Stomach (tissue), 9 donors: ENCODE data around the gene PKP1. TPM values are rescaled to one million over a fixed set of nuclear protein-coding genes. Genes with fewer than 3 reads are reported as not detected.

Experiments
- DNase-seq, 2 donors: peaks; one replicate each; pipeline versions ENCODE4 v3.0.0 to v3.0.0-alpha.2; 2013 to 2019
- H3K27ac ChIP-seq, 5 donors: fragments of 200-600 bp in 4 of 5; sonication (generic) in 4 of 5; one replicate each; pipeline ENCODE4 v1.5.1; 2013 to 2019; ENCODE audit warnings: mild to moderate bottlenecking in 1 of 5, moderate library complexity in 1 of 5
- H3K27me3 ChIP-seq, 3 donors: fragments of 200-600 bp; sonication (generic); one replicate each; pipeline ENCODE4 v1.5.1; 2017 to 2019; ENCODE audit warnings: mixed run types in 1 of 3
- H3K36me3 ChIP-seq, 4 donors: fragments of 200-600 bp; sonication (generic); 1 replicate in 3 of 4; 2 replicates in 1 of 4; pipeline ENCODE4 v1.5.1; 2016 to 2019
- H3K4me1 ChIP-seq, 4 donors: fragments of 200-600 bp; sonication (generic); one replicate each; pipeline ENCODE4 v1.5.1; 2016 to 2019
- H3K4me3 ChIP-seq, 4 donors: fragments of 200-600 bp; sonication (generic) in 3 of 4; one replicate each; pipeline ENCODE4 v1.5.1; 2016 to 2019; ENCODE audit warnings: mild to moderate bottlenecking in 1 of 4
- H3K9me3 ChIP-seq, 4 donors: fragments of 200-600 bp; sonication (generic); one replicate each; pipeline ENCODE4 v1.5.1; 2016 to 2019
- CTCF ChIP-seq, 7 experiments: fragments of 450-650 bp in 4 of 7; fragments of 200-600 bp in 3 of 7; sonication (generic) in 3 of 7; IDR thresholded peaks; one replicate each; pipeline ENCODE4 v1.5.1; 2016 to 2019; ENCODE audit warnings: antibody characterized with exemption in 7 of 7, control low read depth in 2 of 7, mild to moderate bottlenecking in 1 of 7
- EP300 ChIP-seq: sonication (generic); formaldehyde crosslinking; IDR thresholded peaks from one replicate; pipeline ENCODE4 v1.6.1; 2017; ENCODE audit warnings: antibody characterized with exemption
- POLR2A ChIP-seq, 4 donors: fragments of 450-650 bp; IDR thresholded peaks; one replicate each; pipeline ENCODE4 v1.6.1; 2016; ENCODE audit warnings: antibody characterized with exemption in 4 of 4, control low read depth in 2 of 4, mild to moderate bottlenecking in 1 of 4, moderate library complexity in 1 of 4
- POLR2AphosphoS5 ChIP-seq, 3 donors: sonication (generic); formaldehyde crosslinking; IDR thresholded peaks; one replicate each; pipeline ENCODE4 v1.6.1; 2016; ENCODE audit warnings: antibody characterized with exemption in 3 of 3
- WGBS, 5 donors: extraction: QIAGEN DNeasy Blood & Tissue Kit in 3 of 5; methylation state at CpG; one replicate each; pipeline versions ENCODE4 v1.1.5 to v1.1.7; 2013 to 2018; 5-methylcytosine and 5-hydroxymethylcytosine counted together
- intact Hi-C: fragments of 100-400 bp; cut with DNase I; formaldehyde crosslinking; loops from one replicate; pipeline ENCODE4 v1.15.1; 2023; ENCODE audit warnings: low total_unique reads
- polyA plus RNA-seq, 3 donors: library from polyadenylated mRNA; stranded (reverse); fragments of 200-250 nt; gene quantifications; one replicate each; pipeline ENCODE4 v1.2.3, GENCODE V29; 2013
- total RNA-seq, 5 donors: library from RNA; depleted of rRNA; stranded (reverse); fragments of >200 nt; gene quantifications; one replicate each; pipeline versions ENCODE4 v1.1.0 to v1.2.3, GENCODE V29; 2014 to 2016
- donor health status: healthy with polysubstance abuse.
- donor health status: Bipolar disorder and iron deficiency.
- donor health status: healthy.

The PKP1 gene
- total and polyA plus RNA-seq, 8 donors, result under 0.01 to 42.2 (median 0.40) TPM; not detected in 2

- Histone ChIP-seq H3K36me3 (no peaks in the 10 kb centered on the region), H3K4me3 (no peak overlapping the region), H3K4me1 (no peaks in the 10 kb centered on the region), H3K9me3 (no peaks in the 10 kb centered on the region), H3K27ac (no peak overlapping the region), H3K27me3 (peaks cover 0 to 56% (median 14%) of the 10 kb centered on the region in 3 donors)
- 75 to 90% (median 82%) methylated on average over 8 to 11 of the region's 11 CpGs for WGBS, 5 donors
- TF ChIP-seq POLR2A (IDR thresholded peaks at IDR 0.05), result no peak
- TF ChIP-seq CTCF (IDR thresholded peaks at IDR 0.05), result no peak
- no peak for TF ChIP-seq POLR2AphosphoS5 (IDR thresholded peaks at IDR 0.05)
- TF ChIP-seq EP300, result no peak
- DNase-seq, result no peak
- intact Hi-C loops, result no loop called here
Observed at GRCh38 chr1:201365251-201365650, 81.9 kb downstream of the PKP1 start.

GRCh38 chr1:201366696-201367095 is 83.4 kb downstream of the PKP1 start:
- 66 to 80% (median 74%) methylated on average over 7 of the region's 7 CpGs for WGBS, 5 donors
- no peak for TF ChIP-seq EP300
- TF ChIP-seq POLR2AphosphoS5 (IDR thresholded peaks at IDR 0.05), result no peak
- no peak for TF ChIP-seq CTCF (IDR thresholded peaks at IDR 0.05)
- no peak for TF ChIP-seq POLR2A (IDR thresholded peaks at IDR 0.05)
- Histone ChIP-seq H3K4me3 (no peak overlapping the region), H3K36me3 (no peaks in the 10 kb centered on the region), H3K27me3 (peaks cover 0 to 64% (median 15%) of the 10 kb centered on the region in 3 donors), H3K27ac (no peak overlapping the region), H3K4me1 (no peaks in the 10 kb centered on the region), H3K9me3 (no peaks in the 10 kb centered on the region)
- no peak for DNase-seq
- intact Hi-C loops, result no loop called here

DNA sequence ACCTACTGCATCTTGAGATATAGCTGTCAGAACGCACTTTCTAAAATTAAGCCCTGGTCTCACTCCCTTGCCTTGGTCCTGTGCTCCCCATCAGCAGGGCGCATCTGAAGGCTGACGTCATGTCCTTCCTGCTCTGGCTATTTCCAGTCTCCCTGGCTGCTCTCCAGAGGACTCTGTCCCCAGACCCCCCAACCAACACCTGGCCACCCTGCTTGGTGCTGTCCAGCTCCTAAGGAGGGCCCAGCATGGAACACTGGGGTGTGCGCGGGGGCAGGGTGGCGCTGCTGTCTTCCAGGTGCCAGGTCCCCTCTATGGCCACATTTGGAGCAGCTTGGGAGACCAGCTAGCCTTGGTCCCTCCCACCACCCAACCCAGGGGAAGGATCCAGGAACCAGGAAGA is 85.9 kb downstream of the PKP1 start:
- H3K4me3 ChIP-seq, result no peak overlapping the region
- DNase-seq, result no peak
- WGBS, 5 donors, result 50 to 80% (median 71%) methylated on average over 3 to 6 of the region's 6 CpGs
- intact Hi-C loops, result no loop called here
- no peaks in the 10 kb centered on the region for H3K36me3 ChIP-seq
- no peaks in the 10 kb centered on the region for H3K9me3 ChIP-seq
- no peaks in the 10 kb centered on the region for H3K4me1 ChIP-seq
- TF ChIP-seq EP300, result no peak
- H3K27me3 ChIP-seq, result peaks cover 0 to 73% (median 33%) of the 10 kb centered on the region in 3 donors
- no peak overlapping the region for H3K27ac ChIP-seq

- H3K36me3 ChIP-seq, result no peaks in the 10 kb centered on the region
- H3K27ac ChIP-seq, result no peak overlapping the region
- no peak for DNase-seq
- WGBS, 5 donors, result 47 to 66% (median 65%) methylated on average over 3 of the region's 3 CpGs
- intact Hi-C loops, result no loop called here
- no peaks in the 10 kb centered on the region for H3K4me1 ChIP-seq
- no peak overlapping the region for H3K4me3 ChIP-seq
- no peaks in the 10 kb centered on the region for H3K9me3 ChIP-seq
- peaks cover 0 to 82% (median 33%) of the 10 kb centered on the region in 3 donors for H3K27me3 ChIP-seq
- TF ChIP-seq POLR2AphosphoS5 (IDR thresholded peaks at IDR 0.05) (no peak), EP300 (no peak), POLR2A (IDR thresholded peaks at IDR 0.05) (no peak), CTCF (IDR thresholded peaks at IDR 0.05) (no peak)
Observed at GRCh38 chr1:201370500-201370899, 87.2 kb downstream of the PKP1 start.

DNA sequence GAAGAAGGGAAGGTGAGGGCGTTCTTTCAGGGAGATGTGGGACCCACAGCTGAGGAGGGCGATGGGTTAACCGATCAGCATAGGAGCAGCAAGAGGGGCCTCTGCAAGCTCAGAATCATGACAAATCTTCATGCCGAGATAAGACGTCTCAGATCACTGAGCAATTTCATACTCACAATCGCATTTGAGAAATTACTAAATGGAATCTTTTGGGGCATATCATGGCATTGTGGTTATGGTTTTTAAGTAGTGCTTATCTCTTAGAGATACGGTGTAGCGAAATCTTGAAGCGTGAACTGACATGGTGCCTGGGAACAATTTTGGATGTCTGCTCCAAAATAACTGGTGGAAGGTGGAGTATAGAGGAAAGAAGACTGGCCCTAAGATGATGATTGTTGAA is 88.0 kb downstream of the PKP1 start:
- Histone ChIP-seq H3K4me1 (no peaks in the 10 kb centered on the region), H3K9me3 (no peaks in the 10 kb centered on the region), H3K27me3 (peaks cover 0 to 89% (median 33%) of the 10 kb centered on the region in 3 donors), H3K36me3 (no peaks in the 10 kb centered on the region), H3K4me3 (no peak overlapping the region), H3K27ac (no peak overlapping the region)
- no peak for DNase-seq
- TF ChIP-seq POLR2AphosphoS5 (IDR thresholded peaks at IDR 0.05) (no peak), POLR2A (IDR thresholded peaks at IDR 0.05) (no peak), CTCF (IDR thresholded peaks at IDR 0.05) (no peak), EP300 (no peak)
- WGBS, 5 donors, result 41 to 68% (median 55%) methylated on average over 9 of the region's 9 CpGs
- intact Hi-C loops, result no loop called here
